ENCODE data around the gene OR6C76. TPM values are rescaled to one million over a fixed set of nuclear protein-coding genes. Genes with fewer than 3 reads are reported as not detected.
"Not testable (repeated sequence)": the region's sequence is repeated elsewhere in the genome, so short reads cannot be mapped to it uniquely, and the experiment has no call there.

The OR6C76 gene
- total RNA-seq, 1 donor from 2014 or later: not detected

- no peak for DNase-seq (ENCODE audit: low read depth, low spot score)
- H3K4me1 Mint-ChIP-seq: no peaks in the 10 kb centered on the region
- H3K27me3 Mint-ChIP-seq (ENCODE audit: low read depth): no peaks in the 10 kb centered on the region
- H3K27ac Mint-ChIP-seq (ENCODE audit: unreplicated experiment): no peak overlapping the region
- no peak overlapping the region for H3K4me3 Mint-ChIP-seq
- H3K36me3 Mint-ChIP-seq (ENCODE audit: low read depth): peaks cover 6% of the 10 kb centered on the region
- no peak for TF ChIP-seq CTCF (conservative IDR thresholded peaks at IDR 0.05)
- peaks cover 4% of the 10 kb centered on the region for H3K9me3 Mint-ChIP-seq
Measured at GRCh38 chr12:55407866-55408265, 18.2 kb upstream of the OR6C76 start.

GRCh38 chr12:55409133-55409532 lies 16.9 kb upstream of the OR6C76 start:
- not testable (repeated sequence) for H3K9me3 Mint-ChIP-seq; H3K4me1 Mint-ChIP-seq; DNase-seq (ENCODE audit: low read depth, low spot score); H3K27me3 Mint-ChIP-seq (ENCODE audit: low read depth); H3K36me3 Mint-ChIP-seq (ENCODE audit: low read depth); H3K27ac Mint-ChIP-seq (ENCODE audit: unreplicated experiment); H3K4me3 Mint-ChIP-seq

- H3K27me3 Mint-ChIP-seq (ENCODE audit: low read depth); H3K36me3 Mint-ChIP-seq (ENCODE audit: low read depth); H3K4me3 Mint-ChIP-seq; H3K9me3 Mint-ChIP-seq; DNase-seq (ENCODE audit: low read depth, low spot score); H3K27ac Mint-ChIP-seq (ENCODE audit: unreplicated experiment): not testable (repeated sequence)
- H3K4me1 Mint-ChIP-seq: peaks cover 12% of the 10 kb centered on the region
Measured at GRCh38 chr12:55412138-55412537, 13.9 kb upstream of the OR6C76 start.

GRCh38 chr12:55413498-55414388 lies 12.3 kb upstream of the OR6C76 start:
- DNase-seq (ENCODE audit: low read depth, low spot score); H3K27me3 Mint-ChIP-seq (ENCODE audit: low read depth); H3K9me3 Mint-ChIP-seq; H3K27ac Mint-ChIP-seq (ENCODE audit: unreplicated experiment); H3K4me3 Mint-ChIP-seq; H3K36me3 Mint-ChIP-seq (ENCODE audit: low read depth): not testable (repeated sequence)
- peaks cover 12% of the 10 kb centered on the region for H3K4me1 Mint-ChIP-seq

GRCh38 chr12:55414396-55414823 lies 11.6 kb upstream of the OR6C76 start:
- not testable (repeated sequence) for H3K9me3 Mint-ChIP-seq; H3K36me3 Mint-ChIP-seq (ENCODE audit: low read depth); H3K27me3 Mint-ChIP-seq (ENCODE audit: low read depth); DNase-seq (ENCODE audit: low read depth, low spot score); H3K27ac Mint-ChIP-seq (ENCODE audit: unreplicated experiment)
- H3K4me3 Mint-ChIP-seq: peak overlapping the region; percentile 65
- H3K4me1 Mint-ChIP-seq: peaks cover 12% of the 10 kb centered on the region

- H3K4me3 Mint-ChIP-seq: peak overlapping the region; percentile 83
- peaks cover 12% of the 10 kb centered on the region for H3K4me1 Mint-ChIP-seq
- H3K9me3 Mint-ChIP-seq: not testable (repeated sequence)
Measured at GRCh38 chr12:55414889-55415288, 11.2 kb upstream of the OR6C76 start.

GRCh38 chr12:55416961-55417360 lies 9.1 kb upstream of the OR6C76 start:
- H3K4me3 Mint-ChIP-seq: no peak overlapping the region
- H3K4me1 Mint-ChIP-seq: peaks cover 12% of the 10 kb centered on the region
- H3K36me3 Mint-ChIP-seq (ENCODE audit: low read depth): peaks cover 3% of the 10 kb centered on the region
- TF ChIP-seq CTCF (conservative IDR thresholded peaks at IDR 0.05): no peak
- H3K27me3 Mint-ChIP-seq (ENCODE audit: low read depth): no peaks in the 10 kb centered on the region
- DNase-seq (ENCODE audit: low read depth, low spot score): no peak
- H3K27ac Mint-ChIP-seq (ENCODE audit: unreplicated experiment): no peak overlapping the region
- peaks cover 6% of the 10 kb centered on the region for H3K9me3 Mint-ChIP-seq

More at GRCh38 chr12:55414889-55415288, 11.2 kb upstream of the OR6C76 start:
- peak overlapping the region; percentile 50 for H3K27ac Mint-ChIP-seq (ENCODE audit: unreplicated experiment)
- H3K36me3 Mint-ChIP-seq (ENCODE audit: low read depth); DNase-seq (ENCODE audit: low read depth, low spot score); H3K27me3 Mint-ChIP-seq (ENCODE audit: low read depth): not testable (repeated sequence)

- TF ChIP-seq CTCF (conservative IDR thresholded peaks at IDR 0.05): no peak
- no peak for DNase-seq (ENCODE audit: low read depth, low spot score)
- peaks cover 6% of the 10 kb centered on the region for H3K9me3 Mint-ChIP-seq
- H3K36me3 Mint-ChIP-seq (ENCODE audit: low read depth): peaks cover 3% of the 10 kb centered on the region
- H3K27ac Mint-ChIP-seq (ENCODE audit: unreplicated experiment): no peak overlapping the region
- H3K27me3 Mint-ChIP-seq (ENCODE audit: low read depth): no peaks in the 10 kb centered on the region
- no peak overlapping the region for H3K4me3 Mint-ChIP-seq
- peaks cover 3% of the 10 kb centered on the region for H3K4me1 Mint-ChIP-seq
Measured at GRCh38 chr12:55420307-55420962, 5.6 kb upstream of the OR6C76 start.

Data from neural crest cell (in vitro differentiated cells).